Measurements from ENCODE around the gene UBR2.
"Not testable (repeated sequence)": the region's sequence is repeated elsewhere in the genome, so short reads cannot be mapped to it uniquely, and the experiment has no call there.

Gene UBR2

DNA sequence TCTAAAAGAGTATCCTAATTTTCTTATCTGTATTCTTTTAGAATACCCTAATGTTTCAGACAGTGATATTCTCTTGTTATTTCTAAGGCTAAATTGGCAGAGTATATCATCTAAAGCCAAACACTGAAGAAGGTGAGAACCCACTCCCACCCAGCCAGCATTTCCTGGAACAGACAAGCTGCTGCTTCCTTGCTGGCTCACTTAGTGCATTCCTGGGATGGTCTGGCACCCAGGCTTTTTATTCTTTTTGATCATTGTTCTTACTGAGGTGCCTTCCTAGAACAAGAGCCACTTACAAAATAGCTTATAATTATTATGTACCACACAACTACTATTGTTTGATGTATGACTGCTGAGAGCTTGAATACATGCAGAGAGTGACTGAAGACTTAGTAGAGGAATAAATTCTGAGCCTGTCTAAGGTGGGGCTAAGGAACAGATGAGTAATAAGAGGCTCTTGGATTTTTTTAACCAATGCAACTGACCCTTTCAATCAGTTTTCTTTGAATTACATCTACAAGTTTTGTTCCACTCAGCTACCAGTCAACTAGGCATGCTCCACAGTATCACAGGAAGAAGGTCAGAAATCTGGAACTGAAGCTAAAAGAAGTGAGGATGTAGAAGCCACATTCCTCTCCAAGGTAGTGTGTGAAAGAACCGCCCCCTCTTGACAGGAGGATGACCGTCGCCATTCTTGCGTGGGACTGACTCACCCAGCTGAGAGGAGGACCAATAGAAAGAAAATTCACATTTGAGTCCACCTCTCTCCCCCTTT lies 128.5 kb downstream of the UBR2 start:
- DNase-seq (ENCODE audit: low spot score): no peak

DNA sequence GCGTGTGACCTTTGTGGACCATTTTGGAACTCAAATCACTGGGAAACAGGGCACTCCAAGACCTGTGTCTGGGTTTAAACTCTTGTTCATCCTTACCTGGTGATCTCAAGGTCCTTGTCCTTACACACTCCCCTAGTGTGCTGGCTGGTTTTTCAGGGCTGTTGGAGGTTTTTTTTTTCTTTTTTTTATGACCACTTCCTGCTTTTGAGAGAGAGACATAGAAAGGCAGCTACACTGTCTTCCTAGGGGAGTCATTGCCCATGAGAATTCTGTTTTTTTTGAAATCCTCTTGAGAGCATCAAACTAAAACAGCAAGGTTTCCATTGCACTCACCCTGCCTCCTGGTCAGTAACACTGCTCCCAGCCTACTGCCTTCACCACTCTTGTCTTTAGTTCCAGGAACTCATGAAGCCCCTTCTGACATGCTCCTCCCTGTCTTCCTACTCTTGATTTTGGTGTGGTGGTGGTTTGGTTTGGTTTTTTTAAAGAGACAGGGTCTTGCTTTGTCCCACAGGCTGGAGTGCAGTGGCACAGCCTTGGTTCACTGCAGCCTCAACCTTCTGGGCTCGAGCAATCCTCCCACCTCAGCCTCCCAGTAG lies 130.0 kb downstream of the UBR2 start:
- no peak for DNase-seq (ENCODE audit: low spot score)

DNA sequence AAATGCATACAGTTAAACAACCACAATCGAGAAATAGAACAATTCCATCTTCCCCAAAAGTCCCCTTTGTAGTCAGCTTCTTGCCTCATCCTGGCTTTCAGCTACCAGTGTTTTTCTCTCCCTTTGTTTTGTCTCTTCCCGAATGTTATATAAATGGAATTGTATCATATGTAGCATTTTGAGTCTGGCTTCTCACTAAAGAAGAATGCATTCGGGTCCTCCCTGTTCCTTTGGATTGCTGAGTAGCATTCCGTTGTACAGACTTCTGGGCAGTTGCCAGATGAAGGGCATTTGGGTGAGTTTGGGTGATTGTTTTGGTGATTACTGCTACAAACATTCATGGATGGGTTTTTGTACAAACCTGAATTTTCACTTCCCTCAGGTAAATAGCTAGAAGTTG lies 130.8 kb downstream of the UBR2 start:
- DNase-seq (ENCODE audit: low spot score): no peak

DNA sequence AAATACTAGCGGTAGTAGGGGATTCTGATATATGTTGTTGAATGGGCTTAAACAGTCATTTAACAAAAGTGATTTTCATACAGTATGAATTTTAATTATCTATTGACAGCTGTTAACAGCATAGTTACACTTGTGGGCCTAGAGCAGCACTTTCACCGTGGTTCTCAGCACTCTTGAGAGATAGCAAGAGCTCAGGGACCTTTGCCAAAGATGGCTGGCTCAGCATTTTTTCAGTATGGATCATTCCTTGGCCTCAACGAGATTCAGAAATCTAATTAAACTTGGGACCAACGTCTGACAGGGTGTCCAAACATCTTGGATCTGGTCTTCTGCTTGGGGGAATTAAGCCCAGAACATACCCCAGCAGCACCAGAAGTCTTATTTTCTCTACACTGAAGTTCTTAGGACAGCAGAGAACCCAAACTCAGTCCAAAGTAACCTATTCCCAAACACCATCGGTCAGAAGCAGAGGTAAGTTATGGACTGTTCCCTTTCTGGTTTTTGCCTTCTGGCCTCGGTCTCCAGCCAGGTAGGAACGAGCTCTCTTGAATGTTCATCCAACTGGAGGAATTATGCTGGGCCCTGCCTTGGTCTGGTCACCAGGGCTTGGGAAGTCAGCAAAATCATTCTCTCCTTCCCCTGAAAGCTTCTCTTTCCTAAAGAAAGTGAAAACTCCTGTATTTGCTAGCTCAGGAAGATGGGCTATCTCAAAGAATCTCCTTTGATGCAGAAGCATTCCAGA lies 132.9 kb downstream of the UBR2 start:
- no peak for DNase-seq (ENCODE audit: low spot score)

DNA sequence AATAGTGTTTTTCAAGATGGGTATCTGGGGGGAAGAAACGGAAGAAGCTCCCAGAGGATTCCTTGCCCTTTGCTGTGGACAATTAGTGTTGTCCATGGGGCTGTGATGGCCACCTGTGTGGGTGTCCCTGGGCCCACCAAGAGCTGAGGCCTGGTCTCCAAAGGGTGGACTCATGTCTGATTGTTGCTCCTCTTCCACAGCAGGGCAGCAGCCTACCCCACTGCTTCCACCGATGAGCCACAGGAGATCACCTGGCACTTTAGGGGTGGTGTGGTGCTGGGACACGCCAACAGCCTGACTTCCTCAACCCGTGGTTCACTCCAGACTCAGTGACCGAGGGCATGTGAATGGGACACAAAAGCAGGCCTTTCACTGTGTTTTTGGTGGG lies 133.4 kb downstream of the UBR2 start:
- no peak for DNase-seq (ENCODE audit: low spot score)

DNA sequence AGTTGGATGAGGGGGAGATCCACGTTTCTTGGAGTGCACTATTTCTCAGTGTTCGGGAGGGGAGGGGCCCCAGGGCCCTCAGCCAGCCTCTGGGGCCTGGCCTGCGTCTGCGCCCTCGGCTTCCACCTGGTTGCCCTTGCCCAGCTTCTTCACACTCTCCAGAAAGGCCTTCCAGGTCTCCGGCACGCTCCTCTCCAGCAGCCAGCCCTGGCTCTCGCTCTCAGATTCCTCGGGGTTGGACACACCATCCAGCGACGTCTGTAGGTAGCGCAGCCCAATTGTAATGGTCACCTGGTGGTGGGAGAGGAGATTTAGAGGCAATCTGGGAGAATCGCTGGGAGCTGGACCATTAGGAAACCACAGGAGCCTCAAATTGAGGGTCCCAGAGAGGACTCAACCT lies 134.4 kb downstream of the UBR2 start:
- DNase-seq (ENCODE audit: low spot score): no peak

DNA sequence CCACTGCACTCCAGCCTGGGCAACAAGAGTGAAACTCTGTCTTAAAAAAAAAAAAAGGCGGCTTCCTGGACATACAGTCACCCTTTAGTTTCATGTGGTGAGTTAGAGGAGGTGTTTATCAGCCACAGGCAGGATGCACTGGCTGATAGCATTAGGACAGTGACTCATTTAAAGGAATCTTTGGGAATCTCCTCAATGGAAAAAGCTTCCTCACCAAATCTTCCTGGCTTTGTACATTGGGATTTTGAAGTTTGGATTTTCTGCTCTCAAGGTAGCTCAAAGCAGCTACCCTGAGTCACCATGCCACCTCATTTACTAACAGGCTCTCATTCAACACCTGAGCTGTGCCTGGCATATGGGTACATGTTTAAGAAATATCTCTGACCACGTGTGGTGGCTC lies 138.4 kb downstream of the UBR2 start:
- DNase-seq (ENCODE audit: low spot score): no peak

DNA sequence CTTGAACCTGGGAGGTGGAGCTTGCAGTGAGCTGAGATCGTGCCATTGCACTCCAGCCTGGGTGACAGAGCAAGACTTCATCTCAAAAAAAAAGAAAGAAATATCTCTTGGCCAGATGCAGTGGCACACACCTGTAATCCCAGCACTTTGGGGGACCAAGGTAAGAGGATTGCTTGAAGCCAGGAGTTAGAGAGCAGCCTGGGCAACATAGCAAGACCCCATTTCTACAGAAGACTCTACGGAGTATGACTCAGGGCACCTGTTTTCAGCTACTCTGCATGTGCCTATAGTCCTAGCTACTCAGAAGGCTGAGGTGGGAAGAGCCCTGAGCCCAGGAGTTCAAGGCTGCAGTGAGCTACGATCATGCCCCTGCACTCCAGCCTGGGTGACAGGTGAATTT lies 139.0 kb downstream of the UBR2 start:
- not testable (repeated sequence) for DNase-seq (ENCODE audit: low spot score)

DNA sequence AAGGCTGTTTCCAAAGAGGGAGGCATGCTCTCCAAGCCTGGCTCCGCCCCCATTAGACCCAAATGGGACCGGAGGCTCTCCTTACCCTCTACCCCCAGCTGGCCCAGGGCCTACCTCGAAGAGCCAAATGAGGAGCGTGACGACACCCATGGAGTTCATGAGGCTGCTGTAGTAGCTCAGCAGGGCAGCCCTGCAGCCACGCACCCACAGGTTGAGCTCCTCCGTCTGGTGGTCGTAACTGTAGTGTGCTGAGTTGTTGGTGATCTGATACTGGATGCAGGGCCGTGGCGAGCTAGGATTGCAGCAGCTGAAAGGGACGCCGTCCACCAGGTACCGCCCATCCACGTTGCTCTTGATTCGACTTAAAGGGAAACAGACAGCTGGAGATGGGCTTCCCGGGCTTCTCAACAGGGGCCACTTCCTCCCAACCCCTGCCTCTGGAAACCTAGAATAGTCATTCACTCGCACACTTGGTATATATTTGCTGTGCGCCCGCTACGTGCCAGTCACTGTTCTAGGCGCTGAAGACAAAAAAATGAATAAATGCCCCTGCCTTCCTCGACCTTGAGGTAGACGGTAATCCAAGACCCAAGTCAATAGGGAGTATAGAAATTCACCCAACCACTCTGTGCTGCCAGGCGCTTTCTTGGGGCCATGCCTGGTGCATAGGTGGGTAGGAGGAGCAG lies 140.6 kb downstream of the UBR2 start:
- no peak for DNase-seq (ENCODE audit: low spot score)

DNA sequence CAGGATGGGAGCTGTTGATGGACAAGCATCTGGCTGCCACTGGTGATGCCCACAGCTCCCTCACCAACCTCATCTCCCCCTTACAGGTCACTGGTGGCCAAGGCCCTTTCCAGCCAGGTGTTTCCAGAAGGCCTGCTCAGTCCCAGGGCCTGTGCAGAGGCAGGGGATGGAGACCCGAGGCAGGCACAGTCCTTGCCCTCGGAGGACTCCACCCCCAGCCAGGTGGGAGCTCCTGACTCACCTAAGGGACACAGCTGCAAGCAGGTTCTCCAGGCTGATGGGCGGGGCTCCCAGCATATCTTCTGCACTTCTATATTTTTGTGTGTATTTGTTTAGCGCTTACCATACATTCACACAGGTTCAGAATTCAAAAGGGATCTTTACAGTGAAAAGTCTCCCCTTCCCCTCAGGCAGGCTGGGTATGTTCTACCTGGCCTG lies 141.1 kb downstream of the UBR2 start:
- no peak for DNase-seq (ENCODE audit: low spot score)

DNA sequence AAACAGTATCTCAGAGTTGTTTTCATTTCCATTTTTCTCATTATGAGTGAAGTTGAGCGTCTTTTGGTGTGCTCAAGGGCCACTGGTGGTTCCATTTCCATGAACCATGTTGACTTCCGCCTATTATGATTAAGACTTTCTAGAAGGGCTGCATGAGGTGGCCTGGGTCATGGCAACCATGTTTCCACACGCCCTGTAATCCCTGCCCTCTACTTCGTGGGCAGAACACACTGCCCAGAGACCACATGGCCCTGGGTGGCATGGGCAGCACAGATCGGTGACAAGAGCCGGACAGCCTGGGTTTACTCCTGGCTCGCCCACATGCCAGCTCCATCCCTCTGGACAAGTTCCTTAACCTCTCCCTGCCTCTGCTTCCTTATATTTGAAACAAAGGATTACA lies 143.8 kb downstream of the UBR2 start:
- DNase-seq (ENCODE audit: low spot score): no peak

DNA sequence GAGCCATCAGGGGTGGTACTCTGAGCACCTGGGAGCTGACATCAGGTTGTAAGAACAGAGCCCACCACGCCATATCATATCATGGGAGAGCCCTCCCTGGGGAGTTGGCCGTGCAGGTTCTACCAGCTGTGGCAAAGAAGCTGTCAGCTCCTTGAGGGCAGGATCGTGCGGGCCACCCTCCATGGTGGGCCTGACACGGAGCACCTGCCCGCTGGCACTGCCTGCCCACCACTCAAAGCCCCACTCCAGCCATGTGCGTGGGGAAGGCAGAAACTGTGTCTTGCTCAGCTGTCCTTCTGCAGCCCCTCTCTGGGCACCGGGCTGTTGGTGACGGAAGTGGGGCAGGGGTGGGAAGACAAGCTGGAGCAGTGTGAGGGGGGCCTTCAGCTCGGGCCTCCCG lies 144.3 kb downstream of the UBR2 start:
- DNase-seq (ENCODE audit: low spot score): no peak

DNA sequence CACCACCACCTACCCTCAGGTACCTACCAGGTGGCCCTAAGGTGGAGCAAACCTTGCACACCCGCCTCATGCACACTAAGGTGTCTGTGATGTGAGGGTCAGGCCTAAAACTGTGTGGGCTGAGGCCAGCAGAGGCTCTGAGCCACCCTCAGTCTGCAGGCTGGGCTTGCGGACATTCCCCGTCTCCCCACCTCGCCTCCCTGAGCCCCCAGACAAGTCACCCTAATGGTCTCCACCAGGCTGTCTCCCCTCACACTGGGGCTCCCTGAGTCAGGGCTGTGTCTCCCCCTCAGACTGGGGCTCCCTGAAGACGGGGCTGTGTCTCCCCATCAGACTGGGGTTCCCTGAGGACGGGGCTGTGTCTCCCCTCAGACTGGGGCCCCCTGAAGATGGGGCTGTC lies 146.0 kb downstream of the UBR2 start:
- no peak for DNase-seq (ENCODE audit: low spot score)

DNA sequence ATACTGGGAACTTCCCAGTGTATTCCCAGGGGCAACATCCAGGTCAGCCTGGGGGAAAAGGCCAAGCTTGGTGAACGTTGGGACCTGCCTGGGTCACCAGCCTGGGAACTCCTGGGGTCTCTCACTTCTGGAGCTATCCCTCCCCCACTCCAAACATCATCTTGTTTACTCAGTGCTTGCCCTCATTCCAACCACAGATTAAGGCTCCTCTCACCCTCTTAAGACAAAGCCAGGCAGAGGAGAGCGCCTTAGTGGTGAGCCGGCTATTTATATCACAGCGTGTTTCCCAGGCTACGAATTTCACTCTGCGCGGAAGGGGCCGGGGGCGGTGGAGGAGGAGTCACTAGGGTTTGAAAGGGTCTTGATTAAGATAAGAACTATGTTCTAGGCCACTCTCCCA lies 146.5 kb downstream of the UBR2 start:
- DNase-seq (ENCODE audit: low spot score): no peak

DNA sequence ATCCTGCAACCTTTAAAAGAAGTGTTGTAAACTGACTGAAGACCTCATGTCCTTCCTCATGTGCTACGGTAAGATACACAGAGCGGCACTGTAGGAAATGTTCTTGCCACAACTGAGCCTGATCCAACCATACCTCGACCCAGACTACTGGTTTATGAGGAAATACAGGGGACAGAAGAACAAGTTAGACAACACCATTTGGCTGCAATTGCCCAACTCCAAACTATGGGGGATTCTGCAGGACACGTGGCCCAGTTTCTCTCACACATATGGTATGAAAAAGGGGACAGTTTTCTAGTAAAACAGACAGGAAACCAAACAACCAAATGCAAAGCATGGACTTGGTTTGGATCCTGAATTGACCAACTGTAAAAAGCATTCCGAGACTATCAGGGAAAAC lies 148.1 kb downstream of the UBR2 start:
- DNase-seq (ENCODE audit: low spot score): no peak

DNA sequence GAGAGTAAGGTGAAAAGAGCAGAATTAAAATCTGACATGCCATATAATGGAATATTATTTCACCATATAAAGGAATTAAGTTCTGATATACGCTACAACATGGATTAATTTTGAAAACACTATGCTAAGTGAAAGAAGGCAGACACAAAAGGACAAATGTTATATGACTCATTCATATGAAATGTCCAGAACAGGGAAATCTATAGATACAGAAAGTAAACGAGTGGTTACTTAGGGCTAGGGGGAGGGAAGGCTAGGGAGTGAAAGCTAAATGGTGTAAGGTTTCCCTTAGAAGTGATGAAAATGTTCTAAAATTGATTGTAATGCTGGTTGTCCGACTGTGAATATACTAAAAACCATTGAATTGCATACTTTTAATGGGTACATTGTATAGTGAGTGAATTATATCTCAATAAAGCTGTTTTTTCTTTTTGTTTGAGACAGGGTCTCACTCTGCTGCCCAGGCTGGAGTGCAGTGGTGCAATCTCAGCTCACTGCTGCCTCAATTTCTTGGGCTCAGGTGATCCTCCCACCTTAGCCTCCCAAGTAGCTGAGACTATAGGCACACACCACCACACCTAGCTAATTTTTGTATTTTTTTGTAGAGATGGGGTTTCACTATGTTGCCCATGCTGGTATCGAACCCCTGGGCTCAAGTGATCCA lies 150.4 kb downstream of the UBR2 start:
- DNase-seq (ENCODE audit: low spot score): no peak

DNA sequence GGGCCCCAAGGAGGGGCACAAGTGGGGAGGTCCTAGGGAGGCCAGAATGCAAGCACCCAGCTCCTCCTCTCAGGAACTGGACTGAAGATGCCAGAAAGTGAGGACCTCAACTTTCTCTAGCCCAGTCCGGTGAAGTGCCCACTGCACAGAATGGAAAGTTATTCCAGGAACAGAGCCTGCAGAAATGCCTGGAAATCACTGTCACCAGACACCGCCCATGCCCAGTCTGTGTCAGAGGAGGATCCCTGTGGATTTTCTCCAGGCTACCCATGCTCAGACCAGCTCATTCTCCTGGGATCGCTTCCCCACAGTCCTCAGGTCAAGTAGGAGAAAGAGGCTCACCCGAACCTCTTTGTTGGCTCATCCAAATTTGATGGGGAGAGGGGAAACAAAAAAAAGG lies 152.0 kb downstream of the UBR2 start:
- no peak for DNase-seq (ENCODE audit: low spot score)

DNA sequence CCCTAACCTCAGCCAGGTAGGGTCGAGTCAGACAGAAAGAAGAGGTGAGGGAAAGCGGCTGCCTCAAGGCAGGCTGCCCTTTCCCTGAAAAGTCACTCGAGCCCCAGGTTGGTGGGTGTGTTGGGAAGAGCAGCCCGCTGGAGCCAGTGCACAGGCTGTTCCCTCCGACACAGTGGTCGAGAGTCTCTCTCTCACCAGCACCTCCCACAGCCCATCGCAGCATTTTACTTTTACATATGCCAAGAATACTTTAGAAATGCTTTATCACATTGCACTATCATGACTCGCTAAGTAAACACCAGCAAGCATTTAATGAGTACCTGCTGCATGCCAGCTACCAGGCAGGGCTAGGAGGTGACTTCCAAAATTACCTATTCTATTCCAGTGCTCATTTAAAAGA lies 156.9 kb downstream of the UBR2 start:
- DNase-seq (ENCODE audit: low spot score): no peak

DNA sequence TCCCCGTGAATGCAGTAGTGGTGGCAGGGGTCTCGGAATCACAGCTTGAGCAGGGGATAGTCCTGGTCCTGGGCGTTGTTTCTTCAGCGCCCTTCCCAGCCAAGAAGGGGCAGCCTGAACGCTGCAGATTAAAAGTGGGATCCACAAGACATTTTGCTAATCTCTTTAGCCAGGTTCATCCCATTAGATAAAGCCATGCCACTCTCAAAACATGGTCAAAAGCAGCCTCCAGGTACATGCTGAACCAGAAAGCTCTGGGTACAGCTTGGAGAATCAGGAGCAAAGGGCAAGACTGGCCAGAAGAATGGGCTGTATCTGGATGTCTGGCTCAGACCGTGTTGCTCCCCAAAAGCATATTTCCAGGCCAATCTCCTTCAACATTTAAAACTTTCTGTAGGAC lies 158.7 kb downstream of the UBR2 start, which contains the start of gene PRPH2:
TSS of gene PRPH2 (minus strand) at position 101 of the 400 bp plus-strand sequence. CDS start 263 bp downstream, outside the sequence.
- DNase-seq (ENCODE audit: low spot score): no peak

DNA sequence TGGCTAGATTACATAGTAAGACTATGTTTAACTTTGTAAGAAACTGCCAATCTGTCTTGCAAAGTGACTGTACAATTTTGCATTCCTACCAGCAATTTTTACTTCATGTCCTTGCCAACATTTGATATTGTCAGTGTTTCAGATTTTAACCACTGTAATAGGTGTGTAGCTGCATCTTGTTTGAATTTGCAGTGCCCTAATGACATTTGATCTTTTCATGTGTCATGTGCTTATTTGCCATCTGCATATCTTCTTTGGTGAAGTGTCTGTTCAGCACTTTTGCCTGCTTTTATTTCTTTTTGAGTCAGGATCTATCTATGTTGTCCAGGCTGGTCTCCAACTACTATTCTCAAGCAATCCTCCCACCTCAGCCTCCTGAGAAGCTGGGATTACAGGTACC lies 161.0 kb downstream of the UBR2 start:
- DNase-seq (ENCODE audit: low spot score): no peak

DNA sequence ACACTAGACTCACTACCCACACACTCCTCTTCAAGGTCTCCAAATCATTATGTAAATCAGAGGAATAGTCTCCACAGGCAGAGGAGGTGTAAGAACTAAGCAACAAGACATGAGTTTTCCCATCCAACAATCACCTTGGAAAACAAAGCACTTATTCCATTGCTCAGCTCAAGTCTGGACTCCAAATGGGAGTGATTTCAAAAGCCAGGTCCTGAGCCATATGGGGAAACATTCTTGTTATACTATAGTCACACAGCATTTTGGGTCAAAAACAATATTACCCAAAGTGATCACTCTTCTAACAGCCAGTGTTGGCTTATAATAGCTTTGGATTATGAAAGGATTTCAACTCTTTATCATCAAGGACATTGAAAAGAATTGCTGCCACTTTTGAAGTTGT lies 162.2 kb downstream of the UBR2 start:
- DNase-seq (ENCODE audit: low spot score): no peak

DNA sequence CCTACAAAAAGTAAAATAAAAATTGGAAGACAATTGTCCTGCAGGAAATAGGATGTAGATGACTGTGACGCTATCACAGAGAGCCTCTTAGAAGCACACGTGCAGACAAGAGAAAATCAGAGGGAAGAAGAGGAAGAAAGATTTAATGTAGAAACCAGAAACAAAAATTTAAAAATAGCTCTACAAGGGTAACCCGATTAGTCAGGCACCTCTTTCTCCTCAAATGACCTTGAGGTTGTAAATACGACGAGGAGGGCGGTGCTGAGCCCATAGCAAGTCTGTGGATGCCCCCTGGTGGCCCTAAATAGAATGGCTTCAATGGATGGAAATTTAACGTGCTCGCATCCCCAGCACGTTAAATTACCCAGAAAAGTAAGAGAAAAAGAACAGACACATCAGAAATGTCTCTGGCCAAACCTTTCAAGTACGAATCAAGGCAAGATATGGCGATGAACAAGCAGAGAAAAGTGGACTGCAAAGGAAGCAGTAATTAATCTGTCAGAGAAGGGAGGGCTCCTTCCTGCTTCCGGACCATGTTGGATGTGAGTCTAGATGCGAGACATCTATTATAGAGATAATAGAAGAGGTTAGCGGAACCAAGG lies 162.8 kb downstream of the UBR2 start:
- peak; percentile 88 for DNase-seq (ENCODE audit: low spot score)

Data from putamen (tissue), 1 donor.